Fibroblast of villous mesenchyme (primary cell): ENCODE data around the gene ATF2. TPM values are rescaled to one million over a fixed set of nuclear protein-coding genes. Genes with fewer than 3 reads are reported as not detected.

ENCODE experiments used
- DNase-seq: peaks from one replicate; pipeline ENCODE4 v3.0.0-alpha.2; 2010; ENCODE audit warnings: low read depth
- H3K4me3 ChIP-seq: 2 replicates; pipeline ENCODE4 v1.5.1; 2011; ENCODE audit warnings: low read depth, mild to moderate bottlenecking, low read length
- total RNA-seq: library from RNA; depleted of rRNA; stranded (reverse); fragments of >200 nt; gene quantifications from 2 replicates; pipeline ENCODE4 v1.2.3, GENCODE V29; 2012
- TF ChIP-seq, protein P1 (sequence below): IDR thresholded peaks from 2 replicates; pipeline ENCODE4 v1.5.1; 2012; ENCODE audit warnings: low read depth, mild to moderate bottlenecking, low read length; ENCODE audit not compliant: insufficient read depth

The ATF2 gene
- total RNA-seq, 1 donor = 92.4 TPM

DNA sequence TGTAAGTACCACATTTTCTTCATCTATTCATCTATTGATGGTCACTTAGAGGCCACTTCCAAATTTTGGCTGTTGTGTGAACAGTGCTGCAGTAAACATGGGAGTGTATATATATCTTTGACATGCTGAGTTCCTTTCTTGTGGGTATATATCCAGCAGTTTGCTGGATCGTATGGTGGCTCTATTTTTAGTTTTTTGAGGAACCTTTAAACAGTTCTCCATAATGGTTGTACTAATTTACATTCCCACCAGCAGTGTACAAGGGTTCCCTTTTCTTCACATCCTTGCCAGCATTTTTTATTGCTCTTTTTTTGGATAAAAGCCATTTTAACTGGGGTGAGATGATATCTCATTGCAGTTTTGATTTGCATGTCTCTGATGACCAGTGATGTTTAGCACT lies 20.8 kb upstream of the ATF2 start:
- H3K4me3 ChIP-seq = no peak overlapping the region
- TF ChIP-seq, protein P1, sequence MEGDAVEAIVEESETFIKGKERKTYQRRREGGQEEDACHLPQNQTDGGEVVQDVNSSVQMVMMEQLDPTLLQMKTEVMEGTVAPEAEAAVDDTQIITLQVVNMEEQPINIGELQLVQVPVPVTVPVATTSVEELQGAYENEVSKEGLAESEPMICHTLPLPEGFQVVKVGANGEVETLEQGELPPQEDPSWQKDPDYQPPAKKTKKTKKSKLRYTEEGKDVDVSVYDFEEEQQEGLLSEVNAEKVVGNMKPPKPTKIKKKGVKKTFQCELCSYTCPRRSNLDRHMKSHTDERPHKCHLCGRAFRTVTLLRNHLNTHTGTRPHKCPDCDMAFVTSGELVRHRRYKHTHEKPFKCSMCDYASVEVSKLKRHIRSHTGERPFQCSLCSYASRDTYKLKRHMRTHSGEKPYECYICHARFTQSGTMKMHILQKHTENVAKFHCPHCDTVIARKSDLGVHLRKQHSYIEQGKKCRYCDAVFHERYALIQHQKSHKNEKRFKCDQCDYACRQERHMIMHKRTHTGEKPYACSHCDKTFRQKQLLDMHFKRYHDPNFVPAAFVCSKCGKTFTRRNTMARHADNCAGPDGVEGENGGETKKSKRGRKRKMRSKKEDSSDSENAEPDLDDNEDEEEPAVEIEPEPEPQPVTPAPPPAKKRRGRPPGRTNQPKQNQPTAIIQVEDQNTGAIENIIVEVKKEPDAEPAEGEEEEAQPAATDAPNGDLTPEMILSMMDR = no peak
- no peak for DNase-seq

DNA sequence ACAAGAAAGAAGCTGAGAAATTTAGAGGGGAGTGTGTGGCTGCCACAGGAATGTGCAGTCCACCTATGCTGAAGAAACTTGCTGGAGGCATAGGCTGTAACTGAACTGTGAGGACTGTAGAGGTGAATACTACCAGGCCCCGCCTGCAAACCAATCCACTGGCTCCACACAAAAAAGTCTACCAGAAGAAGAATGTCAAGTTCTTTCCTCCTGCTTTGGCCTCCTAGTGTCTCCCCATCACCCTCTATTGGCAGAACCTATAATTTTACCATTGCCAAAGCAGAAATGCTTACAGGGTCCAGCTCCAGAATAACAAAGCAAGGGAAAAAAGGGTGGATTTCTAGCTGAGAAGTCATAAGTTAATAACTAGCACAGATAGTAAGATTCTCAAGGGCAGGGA lies 19.4 kb upstream of the ATF2 start:
- no peak overlapping the region for H3K4me3 ChIP-seq
- TF ChIP-seq, protein P1 = peak; percentile 57
- peak; percentile 34 for DNase-seq

DNA sequence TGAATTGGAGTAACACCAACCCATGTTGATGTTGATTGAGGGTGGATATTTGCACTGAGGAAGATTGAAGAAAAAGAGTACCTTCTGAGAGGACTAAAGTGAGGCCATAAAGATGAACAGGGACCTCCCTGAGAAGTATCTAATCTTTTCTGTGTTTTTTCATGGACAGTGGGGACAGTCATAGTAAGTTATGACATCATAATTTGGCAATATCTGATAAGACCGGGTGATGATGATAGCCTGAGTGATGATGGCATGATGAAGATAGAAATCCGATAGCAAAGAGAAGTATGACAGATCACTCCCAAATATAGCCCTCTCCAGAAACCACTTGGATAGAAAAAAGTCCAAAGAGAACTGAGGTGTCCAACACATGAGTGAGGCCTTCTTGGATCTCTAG lies 15.7 kb upstream of the ATF2 start:
- no peak for DNase-seq
- TF ChIP-seq, protein P1 = no peak
- no peak overlapping the region for H3K4me3 ChIP-seq

DNA sequence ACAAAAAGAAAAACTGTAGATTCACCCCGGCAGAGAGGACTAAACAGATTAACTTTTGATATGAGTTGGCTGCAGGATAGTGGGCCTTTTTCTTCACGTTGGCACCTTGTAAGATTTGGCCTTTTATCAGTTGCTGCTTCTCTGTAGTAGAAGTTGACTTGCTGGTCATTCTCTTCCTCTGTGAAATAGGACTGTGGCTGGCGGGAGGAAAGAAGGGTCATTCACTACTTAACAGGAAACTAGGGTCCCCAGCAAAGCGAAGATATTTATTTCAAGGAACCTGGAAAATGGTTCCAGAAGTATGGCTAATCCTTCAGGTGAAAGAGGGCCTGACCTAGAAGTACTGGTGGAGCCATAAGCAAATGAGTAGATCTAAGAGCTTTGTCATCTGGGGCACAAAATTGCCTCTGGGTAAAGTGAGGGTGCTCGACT lies 13.9 kb upstream of the ATF2 start:
- DNase-seq = no peak
- TF ChIP-seq, protein P1 = no peak
- peak overlapping the region; percentile 92 for H3K4me3 ChIP-seq

DNA sequence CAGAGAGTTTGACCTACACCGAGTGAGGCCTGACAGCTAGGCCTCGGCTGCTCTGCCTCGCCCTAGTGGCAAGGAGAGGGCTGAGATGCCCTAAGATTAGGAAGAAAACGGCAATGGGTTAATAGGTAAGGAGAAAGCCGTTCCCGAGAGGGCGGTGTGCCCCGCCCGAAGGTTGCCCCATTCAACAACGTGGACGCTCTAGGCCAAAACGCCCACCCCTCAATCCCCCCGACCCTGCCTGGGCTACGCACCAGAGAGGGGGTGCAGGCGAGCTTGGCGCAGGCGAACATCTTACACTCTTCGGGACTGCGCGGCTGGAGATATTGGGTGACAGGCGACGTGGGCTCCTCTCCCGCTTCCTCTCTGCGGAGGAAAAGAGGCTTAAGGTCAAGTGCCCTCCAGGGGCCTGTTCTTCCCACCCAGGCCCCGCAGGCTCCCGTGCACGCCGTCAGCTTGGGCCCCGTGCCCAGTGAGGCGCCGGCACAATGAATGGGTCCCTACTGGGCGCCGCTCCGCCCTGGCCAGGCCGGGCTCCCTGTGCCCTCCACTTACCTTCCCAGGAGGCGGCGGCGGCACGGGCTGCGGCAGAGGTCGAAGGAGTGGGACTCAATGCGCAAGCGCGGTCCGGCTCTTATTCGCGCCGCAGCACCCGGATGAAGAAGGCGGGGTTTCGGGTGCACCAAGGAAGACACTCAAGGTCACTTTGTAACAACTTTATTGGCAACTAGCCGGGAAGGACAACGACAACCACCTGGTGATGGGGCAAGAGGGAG lies 13.3 kb upstream of the ATF2 start, which contains the start of gene ATP5MC3:
ATP5MC3 (minus strand) TSS at position 607 of the 773 bp plus-strand sequence; CDS start at position 290, 317 bp downstream.
- DNase-seq = peak; percentile 93
- TF ChIP-seq, protein P1 = peak; percentile 30
- peak within 1 kb of the TSS; percentile 92 for H3K4me3 ChIP-seq

DNA sequence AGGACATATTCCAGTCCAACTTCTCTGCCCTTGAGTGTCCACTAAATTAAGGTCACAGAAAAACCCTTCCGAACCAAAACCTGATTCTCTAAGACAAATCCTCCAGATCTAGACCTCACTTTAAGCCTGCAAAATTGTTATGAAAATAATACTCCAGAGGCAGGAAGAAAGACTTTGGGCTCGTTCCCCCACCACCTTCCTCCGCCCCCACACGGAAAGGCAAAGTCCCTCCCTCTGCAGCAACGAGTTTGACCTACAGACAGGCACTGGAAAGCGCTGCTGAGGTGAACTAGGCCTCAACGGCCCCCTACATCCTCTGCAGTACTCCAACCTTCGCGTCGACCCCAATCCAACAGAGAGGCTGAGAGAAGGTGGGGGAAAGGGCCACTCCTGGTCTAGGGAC lies 12.7 kb upstream of the ATF2 start:
- TF ChIP-seq, protein P1 = no peak
- DNase-seq = peak; percentile 48
- peak overlapping the region; percentile 92 for H3K4me3 ChIP-seq

DNA sequence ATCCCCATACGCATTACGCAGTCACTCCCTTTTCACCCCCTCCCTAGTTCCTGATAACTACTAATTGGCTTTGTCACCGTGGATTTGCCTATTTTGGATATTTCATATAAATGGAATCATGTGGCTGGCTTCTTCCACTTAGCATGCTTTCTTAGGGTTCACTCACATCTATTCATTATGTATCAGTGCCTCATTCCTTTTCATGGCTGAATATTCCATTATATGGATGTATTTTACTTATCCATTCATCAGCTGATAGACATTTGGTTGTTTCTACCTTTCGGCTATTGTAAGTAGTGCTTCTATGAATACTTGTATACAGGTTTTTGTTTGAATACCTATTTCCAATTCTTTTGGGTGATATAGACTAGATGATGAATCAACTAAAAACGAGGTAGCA lies 8.6 kb upstream of the ATF2 start:
- TF ChIP-seq, protein P1 = no peak
- no peak overlapping the region for H3K4me3 ChIP-seq
- DNase-seq = no peak
